Coronary artery (tissue), 2 donors: ENCODE results near the gene PLA2R1.
A peak's percentile ranks its signal among the peaks of the same experiment; 100 is the strongest.

Experiments
- DNase-seq: peaks from one replicate; pipeline ENCODE4 v3.0.0-alpha.2; 2017; ENCODE audit warnings: low spot score
- H3K27ac ChIP-seq, 2 donors: fragments of 200-600 bp; sonication (generic); one replicate each; pipeline ENCODE4 v1.5.1; 2016 to 2019
- H3K4me3 ChIP-seq: fragments of 200-600 bp; sonication (generic); 2 replicates; pipeline ENCODE4 v1.5.1; 2016; ENCODE audit warnings: mild to moderate bottlenecking, moderate library complexity
- CTCF ChIP-seq: fragments of 200-600 bp; sonication (generic); IDR thresholded peaks from one replicate; pipeline ENCODE4 v1.5.1; 2019; ENCODE audit warnings: antibody characterized with exemption

The PLA2R1 gene

GRCh38 chr2:160077912-160078810 is 15.7 kb upstream of the PLA2R1 start:
- no peak overlapping the region for H3K27ac ChIP-seq
- DNase-seq = no peak
- no peak overlapping the region for H3K4me3 ChIP-seq
- no peak for TF ChIP-seq CTCF

GRCh38 chr2:160076914-160077313 is 14.5 kb upstream of the PLA2R1 start:
- Histone ChIP-seq H3K27ac (no peak overlapping the region), H3K4me3 (no peak overlapping the region)
- DNase-seq = no peak
- TF ChIP-seq CTCF = no peak

GRCh38 chr2:160076241-160076640 is 13.8 kb upstream of the PLA2R1 start:
- Histone ChIP-seq H3K4me3 (no peak overlapping the region), H3K27ac (no peak overlapping the region)
- DNase-seq = no peak
- TF ChIP-seq CTCF = no peak

GRCh38 chr2:160075171-160075570 is 12.8 kb upstream of the PLA2R1 start:
- Histone ChIP-seq H3K4me3 (no peak overlapping the region), H3K27ac (peak overlapping the region in 1 of 2 donors; percentile 13)
- no peak for DNase-seq
- TF ChIP-seq CTCF = no peak

GRCh38 chr2:160073284-160073888 is 11.0 kb upstream of the PLA2R1 start:
- DNase-seq = no peak
- TF ChIP-seq CTCF = no peak
- no peak overlapping the region for H3K27ac ChIP-seq
- H3K4me3 ChIP-seq = no peak overlapping the region

GRCh38 chr2:160068906-160069305 is 6.5 kb upstream of the PLA2R1 start:
- no peak for TF ChIP-seq CTCF
- DNase-seq = no peak
- H3K27ac ChIP-seq = no peak overlapping the region
- H3K4me3 ChIP-seq = no peak overlapping the region

- H3K27ac ChIP-seq = no peak overlapping the region
- no peak for DNase-seq
- no peak overlapping the region for H3K4me3 ChIP-seq
- TF ChIP-seq CTCF = no peak
Measured at GRCh38 chr2:160064916-160065315, 2.5 kb upstream of the PLA2R1 start.
